GM21447 (cell line): ENCODE results near the gene SH3RF3.

Source experiments
- ATAC-seq: cut with Tn5 transposase; IDR thresholded peaks from one replicate; pipeline ENCODE4 v1.9.1; 2021; ENCODE audit not compliant: unreplicated experiment

SH3RF3 gene

DNA sequence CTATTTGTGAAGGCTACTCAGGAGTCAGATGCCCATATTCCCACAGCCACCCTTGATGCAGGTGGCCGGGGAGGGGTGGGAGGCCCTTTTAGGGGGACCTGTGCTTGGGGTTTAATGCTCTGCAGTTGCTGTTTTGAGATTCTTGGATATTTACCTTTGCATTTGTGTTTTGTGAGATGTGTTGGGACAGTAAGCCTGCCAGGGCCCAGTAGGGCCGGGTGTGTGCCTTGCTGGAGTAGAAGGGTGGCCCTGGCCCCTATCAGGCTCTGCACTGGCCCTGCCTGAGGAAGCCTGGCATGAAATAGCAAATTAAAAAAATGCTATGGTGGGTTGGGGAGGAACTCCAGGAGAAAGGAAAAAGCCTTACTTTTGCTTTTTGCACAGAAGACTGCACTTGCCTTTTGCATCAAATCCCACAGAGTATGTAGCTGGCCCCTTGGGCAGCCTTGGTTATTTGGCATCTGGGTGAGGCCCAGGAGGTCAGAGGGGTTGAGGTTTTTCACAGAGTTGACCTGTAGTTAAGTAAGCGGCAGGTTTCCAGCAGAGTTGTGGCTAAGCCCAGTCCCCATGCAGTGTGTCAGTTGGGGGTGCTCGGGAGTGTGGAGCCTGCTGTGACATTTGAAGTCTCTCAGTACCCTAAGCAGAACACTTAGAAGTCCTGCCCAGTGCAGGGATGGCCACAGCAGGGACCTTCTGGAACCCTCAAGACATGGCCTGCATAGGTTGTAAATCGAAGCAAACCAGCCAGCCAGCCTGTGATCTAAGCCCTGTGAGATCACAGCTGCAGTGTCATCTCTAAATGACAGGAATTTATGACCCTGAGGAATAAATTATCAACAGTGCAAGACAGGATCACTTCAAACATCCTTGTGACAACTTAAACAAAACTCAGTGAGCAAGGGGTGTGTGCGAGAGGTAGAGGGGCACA lies 68.8 kb downstream of the SH3RF3 start:
- ATAC-seq = no peak

DNA sequence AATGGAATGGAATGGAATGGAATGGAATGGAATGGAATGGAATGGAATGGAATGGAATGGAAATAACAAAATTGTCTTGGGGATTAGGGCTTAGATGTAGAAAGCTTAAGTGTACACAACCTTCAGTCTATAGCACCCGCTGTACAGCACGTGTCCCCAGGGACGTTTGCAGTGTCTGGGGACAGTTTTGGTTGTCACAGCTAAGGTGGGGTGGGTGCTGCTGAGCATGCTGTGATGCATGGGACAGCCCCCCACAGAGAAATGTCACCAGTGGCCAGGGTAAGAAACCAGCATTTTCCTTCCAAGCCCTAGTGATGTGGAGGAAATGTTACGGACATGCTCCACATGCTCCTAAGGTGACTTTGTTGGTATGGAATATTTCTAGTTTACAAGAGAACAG lies 70.8 kb downstream of the SH3RF3 start:
- no peak for ATAC-seq

DNA sequence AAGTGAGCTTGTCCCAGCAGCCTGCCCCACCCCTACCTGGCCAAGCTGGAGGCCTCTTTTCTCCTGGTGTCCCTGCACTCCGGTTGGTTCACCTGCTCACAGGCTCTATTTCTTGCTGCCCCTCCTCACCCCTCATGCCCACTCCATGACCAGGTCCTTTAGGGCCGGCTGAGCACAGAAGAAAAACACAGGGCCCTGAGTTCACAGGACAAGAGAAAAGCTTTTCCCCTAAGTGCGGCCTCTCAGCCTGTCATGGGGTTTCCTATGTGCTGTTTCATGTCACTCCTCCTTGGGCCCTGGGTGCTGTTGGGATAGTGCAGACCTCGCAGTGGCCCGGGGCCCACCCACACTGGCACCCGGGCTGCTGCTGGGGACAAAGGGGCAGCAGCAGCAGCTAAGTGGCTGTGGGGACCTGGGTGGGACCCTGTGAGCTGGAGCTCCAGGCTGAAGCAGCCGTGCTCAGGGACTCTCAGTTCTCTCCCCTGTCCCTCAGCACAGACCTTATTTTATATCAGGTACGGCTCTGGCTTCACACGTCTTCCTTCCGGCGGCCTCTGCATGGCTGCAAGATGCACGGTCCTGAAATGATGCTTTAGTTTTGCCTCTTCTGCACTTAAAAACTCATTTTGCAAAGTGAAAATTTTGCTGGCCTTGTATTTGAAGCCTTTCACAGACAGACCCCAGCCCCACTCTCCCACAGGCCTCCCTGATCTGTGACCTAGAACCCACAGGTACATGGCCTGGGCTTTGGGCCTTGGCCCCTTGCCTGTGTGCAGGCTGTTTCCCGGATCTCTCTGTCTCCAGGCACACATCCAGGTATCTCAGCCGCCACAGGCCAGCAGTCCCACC lies 71.8 kb downstream of the SH3RF3 start:
- ATAC-seq = no peak

DNA sequence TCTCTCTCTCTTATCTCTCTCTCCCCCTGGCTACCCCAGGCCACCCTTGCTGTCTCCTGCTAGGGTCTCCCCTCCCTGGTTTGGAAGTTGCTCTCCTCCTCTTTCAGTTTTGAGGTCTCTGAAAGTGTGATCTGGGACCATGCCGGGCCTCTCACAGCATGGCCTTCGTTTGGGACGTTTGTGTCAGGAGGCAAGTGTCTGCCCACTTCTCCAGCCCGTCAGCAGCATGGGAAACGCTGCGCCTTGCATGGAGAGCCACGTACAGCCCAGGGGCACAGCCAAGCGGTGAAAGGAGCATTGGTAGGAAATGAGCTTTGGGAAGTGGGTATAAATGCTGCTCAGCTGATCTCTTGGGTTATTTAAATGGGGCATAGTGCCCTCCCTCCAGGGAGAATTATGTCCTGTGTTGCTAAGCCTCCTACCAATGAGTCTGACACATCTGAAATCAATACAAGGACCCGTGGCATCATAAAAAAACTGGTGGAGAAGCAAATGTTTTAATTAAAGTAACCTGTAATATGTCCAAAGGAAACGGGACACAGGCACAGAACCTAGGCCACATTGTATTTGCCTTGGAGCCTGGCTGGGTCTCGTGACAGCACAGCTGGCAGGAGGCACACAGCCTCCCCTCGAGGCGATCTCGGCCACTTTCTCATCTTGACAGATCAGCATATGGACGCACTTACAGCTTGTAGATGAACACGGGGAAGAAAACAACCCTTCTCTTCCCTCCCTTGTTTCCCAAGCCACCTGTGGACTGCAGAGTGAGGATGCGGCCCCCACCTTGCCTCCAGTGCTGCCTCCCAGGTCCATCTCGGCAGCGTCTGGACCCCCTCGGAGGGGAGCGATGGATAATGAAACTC lies 72.7 kb downstream of the SH3RF3 start:
- ATAC-seq = no peak

DNA sequence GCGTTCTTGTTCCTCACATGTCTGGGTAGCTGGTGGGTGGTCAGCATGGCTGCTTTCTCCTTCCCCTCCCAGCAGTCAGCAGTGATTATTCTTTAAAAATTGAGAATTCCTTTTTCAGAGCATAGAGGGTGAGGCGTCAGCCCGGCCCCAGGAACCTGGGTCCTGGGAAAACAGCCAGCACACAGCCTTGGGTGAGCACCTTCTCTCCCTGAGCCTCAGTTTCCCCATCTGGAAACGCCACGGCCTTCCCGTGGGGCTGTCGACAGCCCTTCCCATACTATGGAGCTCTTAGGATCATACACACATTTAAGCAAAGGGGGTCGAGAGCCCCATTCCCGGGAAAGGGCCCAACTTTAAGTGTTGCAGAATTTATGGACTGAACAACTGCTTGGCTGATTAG lies 73.5 kb downstream of the SH3RF3 start:
- ATAC-seq = no peak

DNA sequence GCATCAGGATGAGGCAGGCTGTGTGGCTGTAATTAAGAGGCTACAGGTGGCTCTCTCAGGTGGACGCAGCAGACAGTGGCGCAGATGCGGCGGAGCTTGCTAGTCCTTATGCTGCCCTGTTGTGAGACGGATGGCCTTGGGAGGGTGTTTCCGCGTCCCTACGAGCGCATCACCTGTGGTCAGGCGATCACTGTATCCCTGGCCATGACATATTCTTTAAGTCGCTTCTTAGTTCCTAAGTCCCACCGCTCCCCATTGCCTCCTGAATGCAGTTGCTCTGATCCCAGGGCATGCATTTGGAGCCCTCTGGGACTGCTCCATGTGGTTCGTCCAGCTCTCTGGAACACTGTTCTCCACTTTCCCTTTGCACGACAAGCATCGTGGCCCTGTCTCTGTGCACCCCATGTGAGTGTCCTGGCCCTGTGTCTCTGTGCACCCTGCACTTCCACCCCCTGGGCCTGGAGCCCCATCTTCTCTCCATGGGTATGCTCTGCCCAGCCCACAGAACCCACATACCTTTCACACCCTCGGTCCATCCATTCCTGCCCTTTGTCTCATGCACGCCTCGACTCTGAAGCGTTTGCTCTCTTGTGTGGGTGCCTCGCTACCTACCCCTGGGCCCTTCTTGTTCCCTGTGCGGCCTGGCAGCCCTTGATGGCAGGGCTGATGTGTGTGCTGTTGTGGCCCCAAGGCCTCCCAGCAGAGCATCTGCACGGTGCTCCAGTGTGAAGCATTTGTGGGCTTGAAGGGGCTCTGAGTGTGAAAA lies 74.4 kb downstream of the SH3RF3 start:
- no peak for ATAC-seq

DNA sequence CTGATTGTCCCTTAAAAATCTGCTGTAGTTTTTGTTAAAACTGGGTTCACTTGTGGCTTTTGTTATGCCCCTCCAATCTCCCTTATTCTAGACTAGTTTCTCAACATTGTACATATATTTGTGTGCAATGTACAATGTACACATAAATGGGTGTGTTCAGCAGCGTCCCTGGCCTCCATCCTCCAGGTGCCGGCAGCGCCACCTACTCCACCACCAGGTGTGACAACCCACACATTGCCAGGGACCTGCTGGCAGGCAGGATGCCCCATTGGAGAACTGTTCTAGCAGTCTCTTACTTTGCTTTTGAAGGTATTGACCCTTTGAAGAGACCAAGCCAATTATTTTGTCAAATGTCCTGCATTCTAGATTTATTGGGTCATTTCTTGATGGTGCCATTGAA lies 75.4 kb downstream of the SH3RF3 start:
- no peak for ATAC-seq

DNA sequence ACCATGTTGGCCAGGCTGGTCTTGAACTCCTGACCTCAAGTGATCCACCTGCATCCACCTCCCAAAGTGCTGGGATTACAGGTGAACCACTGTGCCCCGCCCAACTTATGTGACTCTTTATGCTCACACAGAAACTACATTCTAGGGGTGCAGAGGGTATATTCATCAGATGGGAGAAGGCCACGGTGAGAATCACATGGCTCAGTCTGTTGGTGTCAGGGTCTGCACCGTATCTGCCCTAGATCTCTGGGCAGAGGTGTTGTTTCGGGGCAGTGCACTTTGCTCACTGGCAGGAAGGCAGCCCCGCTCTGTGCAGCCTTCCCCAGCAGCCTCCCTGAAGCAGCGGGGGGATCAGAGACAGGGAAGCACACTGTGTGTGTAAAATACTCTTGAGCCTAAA lies 76.4 kb downstream of the SH3RF3 start:
- ATAC-seq = no peak

DNA sequence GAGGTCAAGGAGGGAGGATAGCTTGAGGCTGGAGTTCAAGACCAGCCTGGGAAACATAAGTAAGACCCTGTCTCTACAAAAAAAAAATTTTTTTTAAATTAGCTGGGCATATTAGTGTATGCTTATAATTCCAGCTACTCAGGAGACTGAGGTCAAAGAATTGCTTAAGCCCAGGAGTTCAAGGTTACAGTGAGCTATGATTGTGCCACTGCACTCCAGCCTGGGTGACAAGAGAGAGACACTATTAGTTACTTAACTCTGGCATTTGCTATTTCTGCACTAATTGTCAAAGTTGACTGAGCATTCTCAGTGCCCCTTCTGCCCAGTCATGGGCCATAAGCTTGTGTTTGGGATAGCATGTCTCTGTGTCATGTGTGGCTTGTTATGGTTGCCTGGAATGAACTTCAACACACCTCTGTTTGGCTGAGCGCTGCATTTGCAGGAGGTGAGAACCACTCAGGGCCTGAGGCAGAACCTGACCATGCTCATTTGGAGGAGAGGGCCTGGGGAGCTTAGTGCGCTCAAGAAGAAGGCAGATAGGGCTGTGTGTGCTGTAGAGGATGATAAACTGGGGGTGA lies 77.7 kb downstream of the SH3RF3 start:
- no peak for ATAC-seq

DNA sequence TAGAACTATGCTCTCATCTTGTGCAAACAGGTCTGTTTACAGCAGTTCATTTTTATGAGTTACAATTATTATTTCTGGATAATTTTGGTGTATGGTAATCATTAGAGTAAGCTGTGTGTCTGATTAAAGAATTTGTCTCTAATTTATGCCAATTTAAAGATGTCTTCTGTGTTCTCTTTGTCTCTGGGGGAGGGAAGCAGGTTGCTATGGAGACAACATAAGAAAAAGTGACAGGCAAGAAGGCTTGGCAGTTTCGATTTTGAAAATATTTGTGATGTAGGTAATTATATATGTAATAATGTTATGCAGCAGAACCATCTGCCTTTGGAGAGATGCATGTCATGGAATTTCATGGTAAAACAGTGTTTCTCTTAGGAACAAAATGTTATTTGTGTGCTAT lies 78.2 kb downstream of the SH3RF3 start:
- no peak for ATAC-seq

DNA sequence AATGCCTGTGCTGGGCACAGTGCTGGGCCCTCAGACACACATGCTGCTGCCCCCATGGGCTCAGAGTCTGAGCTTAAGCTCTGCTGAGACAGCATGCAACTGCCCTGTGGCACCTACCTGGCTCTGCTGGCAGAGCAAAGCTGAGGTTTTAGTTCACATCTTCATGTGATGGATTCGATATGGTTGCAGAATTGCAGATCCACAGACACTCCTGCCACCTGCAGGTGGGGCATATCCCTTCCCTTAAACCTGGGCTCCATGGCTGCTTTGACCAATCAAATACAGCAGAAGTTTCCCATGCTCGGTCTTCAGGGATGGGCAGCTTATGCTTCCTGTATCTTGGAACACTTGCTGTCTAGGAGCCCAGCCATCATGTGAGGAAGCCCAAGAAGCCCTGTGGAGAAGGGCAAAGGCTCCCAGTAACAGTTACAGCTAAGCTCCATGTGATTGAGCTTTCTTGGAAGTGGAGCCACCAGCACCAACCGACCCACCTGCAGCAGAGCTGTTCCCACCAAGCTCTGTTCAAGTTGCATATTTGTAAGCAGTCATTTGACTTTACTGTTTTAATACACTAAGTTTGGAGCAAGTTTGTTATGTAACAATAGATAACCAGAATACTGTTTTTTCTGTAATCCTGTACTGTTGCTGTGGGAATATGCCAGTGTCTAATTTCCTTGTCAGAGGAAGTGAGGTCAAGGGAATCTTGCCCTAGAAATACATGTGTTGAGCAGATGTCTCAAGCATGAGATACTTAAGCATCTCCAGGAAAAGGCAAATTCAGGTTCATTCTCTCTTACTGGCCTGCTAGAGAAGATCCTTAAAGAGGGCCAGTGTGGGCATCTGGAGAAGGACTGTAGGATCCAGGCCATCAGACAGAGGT lies 79.3 kb downstream of the SH3RF3 start:
- ATAC-seq = no peak

DNA sequence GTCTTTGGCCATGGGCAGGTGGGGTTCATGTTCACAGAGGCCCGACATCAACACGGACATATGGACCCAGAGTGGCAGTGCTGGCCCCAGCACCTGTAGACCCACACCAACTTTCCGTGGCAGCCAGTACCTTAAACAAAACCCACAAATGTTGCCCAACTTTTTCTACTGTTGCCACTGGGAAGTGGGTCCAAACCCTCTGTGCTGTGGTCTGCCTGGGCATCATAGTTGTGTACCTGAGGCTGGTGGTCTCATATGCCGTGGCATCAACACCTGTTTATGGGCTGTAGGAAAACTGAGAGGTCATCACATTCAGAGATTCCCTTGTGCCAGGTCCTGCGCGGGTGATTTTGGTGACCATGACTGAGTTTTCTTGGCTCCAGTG lies 79.9 kb downstream of the SH3RF3 start:
- no peak for ATAC-seq

DNA sequence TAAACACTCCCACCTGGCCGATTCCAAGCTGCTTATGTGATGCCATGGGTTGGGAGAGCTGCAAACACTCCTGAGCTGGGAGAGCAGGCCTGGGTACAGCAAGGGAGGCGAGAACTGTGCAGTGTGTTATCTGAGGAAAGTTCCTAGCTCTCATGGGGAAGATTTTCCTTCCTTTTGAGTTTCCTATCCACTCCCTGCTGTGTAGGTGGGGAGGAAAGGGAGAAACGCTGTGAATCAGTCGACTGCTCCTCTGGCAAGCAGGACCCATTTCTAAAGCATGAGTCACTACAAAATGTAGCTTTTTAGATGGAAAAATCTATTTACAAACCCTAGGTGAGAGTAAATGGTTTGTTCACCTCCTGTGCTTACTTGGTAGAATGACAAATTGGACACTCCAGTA lies 80.4 kb downstream of the SH3RF3 start:
- ATAC-seq = no peak

DNA sequence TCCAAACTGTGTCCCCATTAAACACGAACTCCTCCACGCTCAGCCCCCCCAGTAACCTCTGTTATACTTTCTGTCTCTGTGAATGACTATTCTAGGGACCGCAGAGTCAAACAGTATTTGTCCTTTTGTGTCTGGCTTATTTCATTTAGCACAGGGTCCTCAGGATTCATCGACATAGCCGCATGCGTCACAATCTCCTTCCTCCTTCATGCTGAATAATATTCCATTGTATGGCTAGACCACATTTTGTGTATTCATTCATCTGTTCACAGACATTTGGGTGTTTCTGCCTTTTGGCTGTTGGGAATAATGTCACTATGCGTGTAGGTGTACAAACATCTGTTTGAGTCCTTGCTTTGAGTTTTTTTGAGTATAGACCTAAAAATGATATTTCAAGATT lies 80.9 kb downstream of the SH3RF3 start:
- ATAC-seq = no peak

DNA sequence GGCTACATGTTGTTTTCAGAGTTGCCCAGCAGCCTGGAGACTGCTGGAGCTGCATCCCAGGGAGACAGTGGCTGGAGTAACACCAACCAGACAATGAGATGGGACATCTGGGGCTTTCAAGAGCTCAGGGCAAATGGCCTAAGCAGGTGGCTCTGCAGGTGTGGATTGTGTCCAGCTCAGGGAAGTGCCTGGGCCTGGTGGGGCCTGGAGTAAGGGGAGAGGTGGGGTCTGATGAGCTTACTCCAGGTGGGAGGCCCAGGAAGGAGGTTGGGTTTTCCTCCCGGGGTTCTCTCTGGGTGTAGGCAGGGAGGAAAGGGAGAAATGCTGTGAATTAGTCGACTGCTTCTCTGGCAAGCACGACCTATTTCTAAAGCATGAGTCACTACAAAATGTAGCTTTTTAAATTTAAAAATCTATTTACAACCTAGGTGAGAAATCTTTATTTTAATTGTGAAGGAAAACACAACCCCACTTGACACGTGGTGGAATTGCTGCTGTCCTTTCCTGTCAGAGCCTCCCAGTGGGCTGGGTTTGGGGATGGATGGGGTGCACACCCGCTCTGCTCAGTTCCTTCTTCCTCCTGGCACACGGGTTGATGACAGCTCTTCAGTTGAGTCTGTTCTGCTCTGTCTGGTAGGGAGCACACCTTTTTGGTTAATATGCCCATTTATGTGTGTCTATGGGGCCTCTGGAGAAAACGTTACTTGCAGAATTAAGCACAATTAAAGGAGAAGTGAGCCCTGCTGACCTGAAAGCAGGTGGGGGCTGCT lies 81.6 kb downstream of the SH3RF3 start:
- no peak for ATAC-seq

DNA sequence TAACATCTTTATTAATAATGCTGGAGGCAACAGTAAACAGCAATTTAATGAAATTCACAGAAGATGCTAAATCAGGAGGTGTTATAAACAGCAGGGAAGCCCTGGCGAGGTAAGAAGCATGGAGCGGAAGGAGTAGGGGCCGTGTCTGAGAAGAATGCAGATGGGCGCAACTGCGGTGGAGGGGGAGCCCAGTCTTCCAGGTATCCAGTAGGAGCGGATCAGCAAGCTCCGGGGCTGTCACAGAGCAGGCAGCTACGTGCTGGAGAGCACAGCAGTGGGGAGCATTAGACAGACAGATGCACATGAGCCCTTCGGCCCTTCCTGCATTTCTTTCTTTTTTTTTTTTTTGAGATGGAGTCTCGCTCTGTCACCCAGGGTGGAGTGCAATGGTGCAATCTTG lies 82.3 kb downstream of the SH3RF3 start:
- ATAC-seq = no peak

DNA sequence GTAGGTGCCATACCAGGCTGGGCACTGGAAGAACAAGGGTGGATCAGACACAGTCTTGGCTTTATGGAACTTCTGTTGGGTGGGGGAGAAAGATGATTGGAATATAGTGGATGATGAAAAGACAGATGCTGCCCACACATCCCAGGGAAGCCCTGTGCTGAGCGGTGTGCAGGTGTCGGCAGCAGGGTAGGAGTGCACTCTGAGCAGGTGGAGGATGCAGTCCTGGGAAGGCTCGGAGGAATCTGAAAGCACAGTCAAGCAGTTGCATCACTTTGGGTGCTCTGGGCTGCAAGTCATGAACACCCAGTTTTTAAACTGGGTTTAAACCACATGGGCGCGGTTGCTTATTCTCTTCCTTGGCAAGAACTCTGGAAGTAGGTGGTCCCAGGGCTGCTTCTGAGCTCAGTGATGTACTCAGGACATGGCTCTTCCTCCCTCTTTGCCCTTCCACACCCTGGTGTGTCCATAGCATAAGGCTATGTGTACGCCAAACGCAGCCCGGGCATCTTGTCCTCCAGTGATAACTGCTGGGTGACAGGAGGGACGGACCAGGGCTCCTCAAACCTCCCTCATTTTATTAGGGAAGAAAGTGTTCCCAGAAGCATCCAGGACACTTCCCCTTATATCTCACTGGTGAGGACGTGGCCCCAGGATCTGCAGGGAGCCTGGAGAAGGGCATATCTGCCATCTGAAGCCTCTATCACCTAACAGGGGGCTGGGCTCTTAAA lies 84.0 kb downstream of the SH3RF3 start:
- no peak for ATAC-seq
